ENCODE data around the gene ADM.
"Not testable (repeated sequence)": the region's sequence is repeated elsewhere in the genome, so short reads cannot be mapped to it uniquely, and the experiment has no call there.

ADM gene

GRCh38 chr11:10304495-10305261 is at the start of gene ADM:
TSS of gene ADM (plus strand) at chr11:10305073. CDS start at chr11:10305701, 628 bp downstream.
- DNase-seq (ENCODE audit: low spot score) = peak; percentile 96

- no peak for DNase-seq (ENCODE audit: low spot score)
These were observed 49.3 kb upstream of the ADM start for GRCh38 chr11:10255388-10256125.

GRCh38 chr11:10257478-10257877 is 47.4 kb upstream of the ADM start:
- no peak for DNase-seq (ENCODE audit: low spot score)

DNA sequence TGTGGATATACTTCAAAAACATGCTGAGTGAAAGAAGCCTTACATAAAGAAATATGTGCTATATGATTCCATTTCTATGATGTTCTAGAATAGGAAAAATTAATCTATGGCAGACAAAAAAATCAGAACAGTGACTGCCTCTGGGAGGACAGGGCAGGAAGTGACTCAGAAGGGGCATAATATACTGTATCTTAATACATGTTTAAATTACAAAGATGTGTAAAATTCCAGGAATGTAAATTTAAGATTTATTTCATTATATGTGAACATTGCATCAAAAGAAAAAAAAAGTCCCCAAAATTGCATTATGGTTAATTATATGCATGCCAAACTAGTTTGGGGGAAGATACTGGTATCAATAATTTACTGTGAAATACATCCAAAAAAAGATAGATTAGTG is 43.1 kb upstream of the ADM start:
- no peak for DNase-seq (ENCODE audit: low spot score)

GRCh38 chr11:10263929-10264328 is 40.9 kb upstream of the ADM start:
- DNase-seq (ENCODE audit: low spot score) = peak; percentile 42

- not testable (repeated sequence) for DNase-seq (ENCODE audit: low spot score)
These were observed 40.2 kb upstream of the ADM start for GRCh38 chr11:10264716-10265115.

DNA sequence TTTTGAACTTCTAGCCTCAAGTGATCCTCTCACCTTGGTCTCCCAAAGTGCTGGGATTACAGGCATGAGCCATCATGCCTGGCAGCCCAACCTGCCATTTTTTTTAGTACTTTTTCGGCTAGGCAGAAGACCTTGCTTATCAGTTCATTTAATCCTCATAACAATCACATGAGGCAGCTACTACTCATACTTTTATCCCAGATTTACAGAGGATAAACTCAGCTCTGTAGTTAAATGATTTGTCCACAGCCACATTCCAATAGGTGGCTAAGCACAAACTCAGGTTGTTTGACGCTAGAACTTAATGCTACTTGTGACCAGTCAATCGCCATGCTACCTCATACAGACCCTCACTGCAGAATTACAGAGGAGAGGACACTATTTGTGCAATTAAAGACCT is 38.9 kb upstream of the ADM start:
- no peak for DNase-seq (ENCODE audit: low spot score)

DNA sequence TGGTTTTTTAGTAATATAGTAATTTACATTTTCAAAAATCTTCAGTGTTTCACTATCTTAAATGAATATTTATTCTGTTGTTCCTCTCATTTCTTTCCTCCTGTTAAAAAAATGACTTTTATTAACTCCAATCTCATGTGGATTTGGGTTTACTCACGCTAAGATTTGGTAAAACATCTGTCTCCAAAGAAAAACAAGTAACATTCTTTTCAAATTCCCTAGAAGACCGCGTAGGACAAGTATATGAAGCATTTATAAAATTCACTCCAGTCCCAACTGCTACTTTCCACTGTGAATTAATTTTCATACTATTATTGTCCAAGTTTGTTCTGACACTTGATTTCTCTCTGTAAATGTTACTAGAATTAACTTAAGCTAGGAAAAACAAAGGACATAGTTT is 37.1 kb upstream of the ADM start:
- no peak for DNase-seq (ENCODE audit: low spot score)

DNA sequence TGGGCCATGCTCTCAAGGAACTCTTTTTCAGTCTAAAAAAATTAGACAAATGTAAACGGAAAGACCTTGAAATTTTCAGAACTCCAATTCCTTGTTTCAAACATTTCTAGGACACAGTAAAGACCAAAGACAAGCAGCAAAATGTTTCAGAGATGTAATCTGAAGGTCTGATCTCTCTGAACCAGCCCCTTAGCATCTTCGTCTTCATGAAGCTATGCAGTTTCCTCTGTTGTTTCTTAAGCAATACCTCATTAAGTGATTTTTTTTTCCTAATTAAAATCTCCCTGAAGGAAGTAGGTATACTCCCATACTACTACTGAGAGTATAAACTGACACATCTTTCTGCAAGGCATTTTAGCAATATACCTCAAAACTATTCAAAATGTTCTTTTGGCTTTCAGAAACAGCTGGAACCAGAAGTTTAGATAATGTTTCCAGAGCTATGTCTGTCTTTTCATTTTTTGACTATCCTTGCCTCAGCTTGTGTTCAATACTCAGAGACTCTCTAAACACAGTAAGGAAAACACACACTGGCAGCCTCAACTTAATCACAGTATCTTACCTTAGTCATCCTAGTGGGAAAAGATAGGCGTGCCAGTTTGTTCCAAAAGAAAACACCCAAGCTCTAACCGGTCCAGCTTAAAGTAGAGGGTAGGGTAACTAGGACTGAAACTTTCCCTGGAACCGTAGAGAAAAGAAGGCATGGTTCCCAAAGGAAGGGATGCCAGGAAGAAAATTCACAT is 36.0 kb upstream of the ADM start:
- no peak for DNase-seq (ENCODE audit: low spot score)

DNA sequence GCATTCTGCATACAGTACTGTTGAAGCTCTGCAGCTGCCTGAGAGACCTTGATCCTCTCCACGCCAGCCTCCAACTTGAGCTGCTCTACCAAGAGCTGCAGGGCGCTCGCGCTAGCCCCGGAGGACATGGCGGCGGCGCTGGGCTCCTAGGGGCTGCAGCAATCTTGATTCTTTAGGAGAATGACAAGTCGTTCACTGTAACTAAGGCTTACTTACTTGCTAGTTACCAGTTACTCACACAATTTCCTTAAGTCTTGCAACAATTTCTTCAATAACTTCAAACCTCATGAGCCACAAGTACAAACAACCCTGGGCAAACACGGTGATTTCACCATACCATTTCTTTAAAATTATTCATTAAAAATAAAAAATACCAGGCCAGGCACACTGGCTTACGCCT is 32.7 kb upstream of the ADM start:
- DNase-seq (ENCODE audit: low spot score) = no peak

GRCh38 chr11:10273738-10274137 is 31.1 kb upstream of the ADM start:
- DNase-seq (ENCODE audit: low spot score) = no peak

DNA sequence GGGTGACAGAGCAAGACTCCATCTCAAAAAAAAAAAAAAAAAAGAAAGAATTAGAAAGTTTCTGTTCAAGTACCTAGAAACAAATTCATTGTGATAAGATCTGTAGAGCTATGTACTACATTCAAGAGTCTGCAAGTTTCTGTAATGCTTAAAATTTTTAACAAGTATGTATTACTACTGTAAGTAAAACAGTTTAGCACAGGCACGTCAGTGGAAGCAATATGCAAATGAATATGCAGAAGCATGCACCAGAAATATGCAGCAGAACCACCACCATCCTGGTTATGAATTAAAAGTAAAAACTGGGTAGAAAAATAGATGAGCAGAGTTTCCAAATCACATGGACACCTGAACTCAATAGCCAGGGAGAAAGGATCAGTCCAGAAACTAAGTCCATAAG is 30.1 kb upstream of the ADM start:
- DNase-seq (ENCODE audit: low spot score) = no peak

DNA sequence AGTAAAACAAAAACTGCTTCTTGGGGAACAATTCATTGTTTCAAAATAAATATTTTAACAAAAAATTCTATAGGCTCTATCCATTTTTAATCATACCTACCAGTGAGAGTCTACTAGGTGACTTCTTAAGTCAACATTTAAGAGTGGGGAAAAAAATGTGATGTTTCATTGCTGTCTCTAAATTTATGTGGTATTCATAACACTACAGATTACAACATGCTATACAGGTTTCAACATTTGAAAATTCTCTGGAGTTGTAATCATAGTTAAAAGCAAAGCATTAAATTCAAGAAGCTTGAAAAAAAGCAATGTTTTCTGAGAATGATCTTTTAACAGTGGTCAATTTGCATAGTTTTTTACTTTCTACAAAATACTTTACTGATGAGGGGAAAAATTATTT is 29.2 kb upstream of the ADM start:
- DNase-seq (ENCODE audit: low spot score) = no peak

- no peak for DNase-seq (ENCODE audit: low spot score)
These were observed 22.8 kb upstream of the ADM start for GRCh38 chr11:10282117-10282516.

DNA sequence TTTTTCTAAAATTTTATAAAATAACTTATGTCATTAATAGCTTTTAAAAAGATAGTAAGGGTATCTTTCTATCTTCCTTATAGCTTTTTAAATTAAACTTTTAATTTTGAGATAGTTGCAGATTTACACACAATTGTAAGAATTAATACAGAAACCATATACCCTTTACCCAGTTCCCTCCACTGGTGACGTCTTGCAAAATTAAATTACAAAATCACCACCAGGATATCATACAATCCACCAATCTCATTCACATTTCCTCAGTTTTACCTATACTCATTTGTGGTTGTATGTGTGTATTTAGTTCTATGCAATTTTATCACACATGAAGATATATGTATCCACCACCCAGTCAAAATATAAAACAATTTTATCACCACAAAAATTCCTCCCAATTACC is 20.9 kb upstream of the ADM start:
- DNase-seq (ENCODE audit: low spot score) = no peak

DNA sequence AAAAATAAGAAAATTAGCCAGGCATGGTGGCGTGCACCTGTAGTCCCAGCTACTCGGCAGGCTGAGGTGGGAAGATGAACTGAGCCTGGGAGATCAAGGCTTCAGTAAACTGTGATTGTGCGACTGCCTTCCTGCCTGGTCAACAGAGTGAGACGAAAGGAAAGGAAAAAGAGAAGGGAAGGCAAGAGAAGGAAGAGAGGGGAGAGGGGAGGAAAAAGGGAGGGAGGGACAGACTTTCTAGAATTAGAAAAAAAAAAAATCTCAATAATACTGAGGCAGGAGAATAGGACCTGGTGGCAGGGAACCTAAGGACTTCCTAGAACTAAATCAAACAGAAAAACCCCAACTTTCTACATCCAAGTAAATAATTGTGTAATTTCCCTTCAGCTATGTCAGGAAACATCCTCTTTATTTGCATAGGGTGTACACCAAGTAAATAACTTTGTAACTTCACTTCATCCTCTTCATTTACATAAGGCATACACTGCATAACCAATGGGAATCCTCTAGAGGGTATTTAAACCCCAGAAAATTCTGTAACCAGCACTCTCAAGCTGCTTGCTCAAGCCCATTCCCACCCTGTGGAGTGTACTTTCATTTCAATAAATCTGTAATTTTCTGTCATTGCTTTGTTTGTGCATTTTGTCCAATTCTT is 19.6 kb upstream of the ADM start:
- no peak for DNase-seq (ENCODE audit: low spot score)

DNA sequence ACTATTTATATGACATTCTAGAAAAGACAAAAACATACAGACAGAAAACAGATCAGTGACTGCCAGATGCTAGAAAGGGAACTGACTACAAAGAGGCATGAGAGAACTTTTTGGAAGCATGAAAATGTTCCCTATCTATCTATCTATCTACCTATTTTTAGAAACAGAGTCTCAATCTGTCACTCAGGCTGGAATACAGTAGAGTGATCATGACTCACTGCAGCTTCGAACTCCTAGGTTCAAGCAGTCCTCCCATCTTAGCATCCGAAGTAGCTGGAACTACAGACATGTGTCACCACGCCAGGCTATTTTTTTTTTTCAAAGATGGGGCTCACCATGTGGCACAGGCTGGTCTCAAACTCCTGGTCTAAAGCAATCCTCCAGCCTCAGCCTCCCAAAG is 17.7 kb upstream of the ADM start:
- DNase-seq (ENCODE audit: low spot score) = peak; percentile 28

GRCh38 chr11:10287766-10288715 is 16.8 kb upstream of the ADM start:
- no peak for DNase-seq (ENCODE audit: low spot score)

- no peak for DNase-seq (ENCODE audit: low spot score)
These were observed 15.8 kb upstream of the ADM start for GRCh38 chr11:10288881-10289764.

DNA sequence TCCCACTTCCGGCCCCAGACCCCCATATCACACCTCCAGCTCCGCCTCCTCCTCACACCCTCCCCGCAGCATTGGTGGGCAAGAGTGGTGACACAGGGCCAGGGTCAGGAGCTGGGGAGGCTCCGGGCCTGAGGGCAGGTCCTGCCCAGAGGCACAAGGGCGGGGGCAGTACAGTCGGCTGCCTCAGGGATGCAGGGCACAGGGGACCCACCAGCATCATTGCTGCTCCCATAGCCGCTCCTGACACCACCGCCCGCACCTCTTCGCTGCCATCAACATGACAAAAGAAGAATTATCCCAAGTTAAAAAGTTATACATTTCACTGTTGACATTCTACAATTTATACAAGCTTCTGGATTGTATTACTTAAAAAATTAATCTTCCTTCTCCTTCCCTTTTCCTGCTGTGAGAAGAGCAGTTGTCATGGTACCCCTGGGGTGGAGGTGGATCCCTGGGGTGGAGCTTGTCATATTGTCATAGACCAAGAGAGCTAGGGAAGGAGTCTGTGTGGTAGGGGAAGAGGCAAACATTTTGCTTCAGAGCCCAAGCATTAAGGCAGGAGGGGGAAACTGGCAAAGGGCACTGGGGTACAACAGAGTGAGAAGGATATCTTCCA is 15.0 kb upstream of the ADM start:
- no peak for DNase-seq (ENCODE audit: low spot score)
